Nephron (organoid): ENCODE results near the gene PDE4A.

ENCODE experiments used
- H3K27ac Mint-ChIP-seq, 3 experiments: 2 replicates each; pipeline ENCODE4 v1.8.0; 2020; ENCODE audit warnings: mixed read lengths in 3 of 3, mild to moderate bottlenecking in 2 of 3, moderate library complexity in 1 of 3
- H3K27me3 Mint-ChIP-seq: 2 replicates; pipeline ENCODE4 v1.8.0; 2021; ENCODE audit warnings: low read depth, mild to moderate bottlenecking, moderate library complexity, mixed read lengths
- H3K36me3 Mint-ChIP-seq: 2 replicates; pipeline ENCODE4 v1.8.0; 2020; ENCODE audit warnings: low read depth, mixed read lengths
- H3K4me1 Mint-ChIP-seq: 2 replicates; pipeline ENCODE4 v1.8.0; 2020; ENCODE audit warnings: mixed read lengths
- H3K4me3 Mint-ChIP-seq, 3 experiments: 2 replicates each; pipeline ENCODE4 v1.8.0; 2020; ENCODE audit warnings: mild to moderate bottlenecking in 3 of 3, mixed read lengths in 3 of 3, moderate library complexity in 2 of 3
- H3K9me3 Mint-ChIP-seq: 2 replicates; pipeline ENCODE4 v1.8.0; 2020; ENCODE audit warnings: mixed read lengths
- TF ChIP-seq, protein P1 (sequence below), 3 experiments: fragments of 200-600 bp; sonication (generic); IDR thresholded peaks; one replicate each; pipeline ENCODE4 v1.5.0; 2021; ENCODE audit warnings: antibody characterized with exemption in 3 of 3; ENCODE audit not compliant: unreplicated experiment in 3 of 3

The PDE4A gene

DNA sequence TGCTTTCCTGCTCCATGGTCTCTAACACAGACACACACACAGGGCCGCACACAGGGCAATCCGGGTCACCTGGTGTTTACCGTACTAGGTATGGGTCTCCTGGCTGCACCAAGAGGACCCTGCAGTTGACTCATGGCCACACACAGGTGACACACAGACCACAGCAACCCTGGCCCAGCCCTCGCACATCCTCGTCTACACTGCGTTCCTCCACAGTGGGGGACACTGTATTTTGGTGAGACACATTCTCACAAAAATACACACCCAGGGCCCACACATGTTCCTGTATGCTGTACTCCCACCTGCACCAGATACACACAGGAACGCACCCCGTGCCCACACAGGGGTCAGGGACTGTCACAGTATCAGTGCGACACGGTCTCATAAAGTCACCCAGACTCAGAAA, 12.8 kb downstream of the PDE4A start:
- H3K27ac Mint-ChIP-seq: no peak overlapping the region
- peak overlapping the region; percentile 24 to 57 (median 37) for H3K4me3 Mint-ChIP-seq
- H3K9me3 Mint-ChIP-seq: no peaks in the 10 kb centered on the region

DNA sequence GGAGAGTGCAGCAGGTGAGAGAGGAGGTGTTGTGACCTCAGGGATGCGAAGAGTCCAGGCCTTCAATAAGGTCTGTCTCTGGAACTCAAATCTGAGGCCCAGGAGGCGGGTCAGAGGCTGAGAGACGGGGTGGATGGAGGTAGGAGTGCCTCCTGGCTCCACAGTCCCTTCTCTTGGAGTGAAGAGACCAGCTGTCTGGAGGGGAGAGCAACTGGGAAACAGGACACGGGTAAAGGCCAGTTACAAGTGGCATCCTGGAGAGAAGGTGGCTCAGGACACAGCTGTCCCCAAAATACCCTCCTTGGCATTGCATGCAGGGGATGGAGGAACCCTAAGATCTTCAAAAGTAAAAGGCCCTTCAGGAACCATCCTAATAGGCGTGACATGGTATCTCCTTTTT, 19.2 kb downstream of the PDE4A start:
- TF ChIP-seq, protein P1, sequence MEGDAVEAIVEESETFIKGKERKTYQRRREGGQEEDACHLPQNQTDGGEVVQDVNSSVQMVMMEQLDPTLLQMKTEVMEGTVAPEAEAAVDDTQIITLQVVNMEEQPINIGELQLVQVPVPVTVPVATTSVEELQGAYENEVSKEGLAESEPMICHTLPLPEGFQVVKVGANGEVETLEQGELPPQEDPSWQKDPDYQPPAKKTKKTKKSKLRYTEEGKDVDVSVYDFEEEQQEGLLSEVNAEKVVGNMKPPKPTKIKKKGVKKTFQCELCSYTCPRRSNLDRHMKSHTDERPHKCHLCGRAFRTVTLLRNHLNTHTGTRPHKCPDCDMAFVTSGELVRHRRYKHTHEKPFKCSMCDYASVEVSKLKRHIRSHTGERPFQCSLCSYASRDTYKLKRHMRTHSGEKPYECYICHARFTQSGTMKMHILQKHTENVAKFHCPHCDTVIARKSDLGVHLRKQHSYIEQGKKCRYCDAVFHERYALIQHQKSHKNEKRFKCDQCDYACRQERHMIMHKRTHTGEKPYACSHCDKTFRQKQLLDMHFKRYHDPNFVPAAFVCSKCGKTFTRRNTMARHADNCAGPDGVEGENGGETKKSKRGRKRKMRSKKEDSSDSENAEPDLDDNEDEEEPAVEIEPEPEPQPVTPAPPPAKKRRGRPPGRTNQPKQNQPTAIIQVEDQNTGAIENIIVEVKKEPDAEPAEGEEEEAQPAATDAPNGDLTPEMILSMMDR (IDR thresholded peaks at IDR 0.05; ENCODE audit: unreplicated experiment in 3 of 3): no peak
- Mint-ChIP-seq H3K36me3 (no peaks in the 10 kb centered on the region), H3K9me3 (no peaks in the 10 kb centered on the region), H3K27me3 (peaks cover 14% of the 10 kb centered on the region), H3K4me1 (no peaks in the 10 kb centered on the region), H3K27ac (no peak overlapping the region), H3K4me3 (no peak overlapping the region)

More for the DNA sequence above, 12.8 kb downstream of the PDE4A start:
- TF ChIP-seq, protein P1 (IDR thresholded peaks at IDR 0.05; ENCODE audit: unreplicated experiment in 3 of 3): no peak
- H3K4me1 Mint-ChIP-seq: no peaks in the 10 kb centered on the region
- no peaks in the 10 kb centered on the region for H3K36me3 Mint-ChIP-seq
- peaks cover 69% of the 10 kb centered on the region for H3K27me3 Mint-ChIP-seq

GRCh38 chr19:10442698-10443097, 22.4 kb downstream of the PDE4A start:
- H3K36me3 Mint-ChIP-seq: no peaks in the 10 kb centered on the region

DNA sequence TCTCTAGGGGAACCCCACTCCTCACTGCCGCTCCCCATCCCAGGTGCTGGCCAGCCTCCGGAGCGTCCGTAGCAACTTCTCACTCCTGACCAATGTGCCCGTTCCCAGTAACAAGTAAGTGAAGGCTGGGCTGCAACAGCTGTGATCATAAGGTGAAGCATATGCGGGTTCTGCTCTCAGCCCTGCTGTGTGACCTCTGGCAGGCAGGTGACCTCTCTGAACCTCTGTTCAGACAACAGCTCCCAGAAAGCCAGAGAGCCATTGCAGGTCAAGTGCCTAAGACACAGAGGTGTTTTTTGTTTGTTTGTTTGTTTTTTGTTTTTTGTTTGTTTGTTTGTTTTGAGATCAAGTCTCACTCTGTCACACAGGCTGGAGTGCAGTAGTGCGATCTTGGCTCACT, 28.7 kb downstream of the PDE4A start:
- H3K4me1 Mint-ChIP-seq: peaks cover 10% of the 10 kb centered on the region
- peaks cover 12% of the 10 kb centered on the region for H3K27me3 Mint-ChIP-seq
- TF ChIP-seq, protein P1 (IDR thresholded peaks at IDR 0.05; ENCODE audit: unreplicated experiment in 3 of 3): no peak
- H3K9me3 Mint-ChIP-seq: no peaks in the 10 kb centered on the region
- H3K27ac Mint-ChIP-seq: no peak overlapping the region
- no peak overlapping the region for H3K4me3 Mint-ChIP-seq
- no peaks in the 10 kb centered on the region for H3K36me3 Mint-ChIP-seq

More at GRCh38 chr19:10442698-10443097, 22.4 kb downstream of the PDE4A start:
- Mint-ChIP-seq H3K27ac (no peak overlapping the region), H3K27me3 (no peaks in the 10 kb centered on the region), H3K4me3 (no peak overlapping the region), H3K9me3 (no peaks in the 10 kb centered on the region), H3K4me1 (no peaks in the 10 kb centered on the region)
- TF ChIP-seq, protein P1 (IDR thresholded peaks at IDR 0.05; ENCODE audit: unreplicated experiment in 3 of 3): no peak

GRCh38 chr19:10450191-10450852, 30.0 kb downstream of the PDE4A start:
- Mint-ChIP-seq H3K4me3 (no peak overlapping the region), H3K27me3 (peaks cover 12% of the 10 kb centered on the region), H3K36me3 (no peaks in the 10 kb centered on the region), H3K27ac (no peak overlapping the region), H3K4me1 (peaks cover 10% of the 10 kb centered on the region), H3K9me3 (no peaks in the 10 kb centered on the region)
- TF ChIP-seq, protein P1 (IDR thresholded peaks at IDR 0.05; ENCODE audit: unreplicated experiment in 3 of 3): no peak
